Fibroblast of the aortic adventitia (primary cell): ENCODE measurements around the gene NCAPD3. TPM values are rescaled to one million over a fixed set of nuclear protein-coding genes. Genes with fewer than 3 reads are reported as not detected.

Experiments
- DNase-seq: peaks from one replicate; pipeline ENCODE4 v3.0.0-alpha.2; 2010; ENCODE audit warnings: low read depth
- H3K4me3 ChIP-seq: 2 replicates; pipeline ENCODE4 v1.5.1; 2011; ENCODE audit warnings: low read depth, mild to moderate bottlenecking, control low read depth, low read length, moderate library complexity
- total RNA-seq: library from RNA; depleted of rRNA; stranded (reverse); fragments of >200 nt; gene quantifications from 2 replicates; pipeline ENCODE4 v1.2.3, GENCODE V29; 2012; ENCODE audit warnings: low replicate concordance
- TF ChIP-seq, protein P1 (sequence below): IDR thresholded peaks from 2 replicates; pipeline ENCODE4 v1.5.1; 2011; ENCODE audit warnings: mild to moderate bottlenecking, low read length, control low read depth, inconsistent platforms; ENCODE audit not compliant: insufficient read depth

The NCAPD3 gene, protein sequence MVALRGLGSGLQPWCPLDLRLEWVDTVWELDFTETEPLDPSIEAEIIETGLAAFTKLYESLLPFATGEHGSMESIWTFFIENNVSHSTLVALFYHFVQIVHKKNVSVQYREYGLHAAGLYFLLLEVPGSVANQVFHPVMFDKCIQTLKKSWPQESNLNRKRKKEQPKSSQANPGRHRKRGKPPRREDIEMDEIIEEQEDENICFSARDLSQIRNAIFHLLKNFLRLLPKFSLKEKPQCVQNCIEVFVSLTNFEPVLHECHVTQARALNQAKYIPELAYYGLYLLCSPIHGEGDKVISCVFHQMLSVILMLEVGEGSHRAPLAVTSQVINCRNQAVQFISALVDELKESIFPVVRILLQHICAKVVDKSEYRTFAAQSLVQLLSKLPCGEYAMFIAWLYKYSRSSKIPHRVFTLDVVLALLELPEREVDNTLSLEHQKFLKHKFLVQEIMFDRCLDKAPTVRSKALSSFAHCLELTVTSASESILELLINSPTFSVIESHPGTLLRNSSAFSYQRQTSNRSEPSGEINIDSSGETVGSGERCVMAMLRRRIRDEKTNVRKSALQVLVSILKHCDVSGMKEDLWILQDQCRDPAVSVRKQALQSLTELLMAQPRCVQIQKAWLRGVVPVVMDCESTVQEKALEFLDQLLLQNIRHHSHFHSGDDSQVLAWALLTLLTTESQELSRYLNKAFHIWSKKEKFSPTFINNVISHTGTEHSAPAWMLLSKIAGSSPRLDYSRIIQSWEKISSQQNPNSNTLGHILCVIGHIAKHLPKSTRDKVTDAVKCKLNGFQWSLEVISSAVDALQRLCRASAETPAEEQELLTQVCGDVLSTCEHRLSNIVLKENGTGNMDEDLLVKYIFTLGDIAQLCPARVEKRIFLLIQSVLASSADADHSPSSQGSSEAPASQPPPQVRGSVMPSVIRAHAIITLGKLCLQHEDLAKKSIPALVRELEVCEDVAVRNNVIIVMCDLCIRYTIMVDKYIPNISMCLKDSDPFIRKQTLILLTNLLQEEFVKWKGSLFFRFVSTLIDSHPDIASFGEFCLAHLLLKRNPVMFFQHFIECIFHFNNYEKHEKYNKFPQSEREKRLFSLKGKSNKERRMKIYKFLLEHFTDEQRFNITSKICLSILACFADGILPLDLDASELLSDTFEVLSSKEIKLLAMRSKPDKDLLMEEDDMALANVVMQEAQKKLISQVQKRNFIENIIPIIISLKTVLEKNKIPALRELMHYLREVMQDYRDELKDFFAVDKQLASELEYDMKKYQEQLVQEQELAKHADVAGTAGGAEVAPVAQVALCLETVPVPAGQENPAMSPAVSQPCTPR (N-terminal part only)
- 10.8 and 29.7 TPM in 2 replicates for total RNA-seq

DNA sequence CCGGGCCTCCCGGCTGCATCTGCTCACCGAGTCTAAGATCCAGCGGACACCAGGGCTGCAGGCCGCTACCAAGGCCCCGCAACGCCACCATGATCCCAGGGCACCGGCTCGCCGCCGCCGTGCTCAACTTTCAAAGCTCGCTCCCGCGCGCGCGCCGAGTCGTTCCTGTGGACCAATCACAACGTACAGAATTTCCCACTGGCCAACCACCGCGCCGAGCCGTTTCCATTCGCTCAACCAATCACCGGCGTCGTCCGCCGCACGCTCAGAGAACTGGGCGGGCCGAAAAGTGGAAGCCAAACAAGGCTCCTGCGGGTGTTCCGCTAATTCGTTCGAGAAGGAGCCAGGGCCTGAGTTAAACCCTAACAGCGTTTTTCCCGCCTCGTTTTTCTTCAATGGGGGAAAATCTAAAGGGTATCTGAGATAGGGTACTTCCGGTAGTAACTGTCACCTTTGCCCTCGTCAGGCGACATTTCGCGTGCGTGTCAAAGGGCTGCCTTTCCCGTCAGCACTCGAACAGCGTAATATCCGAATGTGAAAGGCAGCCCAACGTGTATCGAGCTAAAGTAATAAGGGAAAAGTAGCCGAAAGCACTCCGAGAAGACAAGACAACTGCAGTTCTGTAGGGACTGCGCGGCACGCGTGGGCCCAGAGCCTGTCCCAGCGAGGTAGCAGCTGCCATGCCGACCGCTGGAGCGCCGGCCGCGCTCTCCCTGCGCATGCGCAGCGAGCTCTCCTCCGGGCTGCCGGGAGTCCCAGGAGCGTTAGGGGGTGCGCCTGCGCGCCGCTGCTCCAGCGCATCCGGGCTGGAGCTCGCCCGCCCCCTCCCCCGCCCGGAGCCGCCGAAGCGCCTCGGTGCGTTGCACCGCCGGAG lies at the start of gene NCAPD3, which contains the start of gene VPS26B:
NCAPD3 (minus strand) TSS at position 132 of the 874 bp plus-strand sequence; CDS start at position 91, 41 bp downstream.
VPS26B (plus strand) TSS at position 836 of the 874 bp plus-strand sequence. CDS start 452 bp downstream, outside the sequence.
- peak; percentile 94 for DNase-seq
- TF ChIP-seq, protein P1, sequence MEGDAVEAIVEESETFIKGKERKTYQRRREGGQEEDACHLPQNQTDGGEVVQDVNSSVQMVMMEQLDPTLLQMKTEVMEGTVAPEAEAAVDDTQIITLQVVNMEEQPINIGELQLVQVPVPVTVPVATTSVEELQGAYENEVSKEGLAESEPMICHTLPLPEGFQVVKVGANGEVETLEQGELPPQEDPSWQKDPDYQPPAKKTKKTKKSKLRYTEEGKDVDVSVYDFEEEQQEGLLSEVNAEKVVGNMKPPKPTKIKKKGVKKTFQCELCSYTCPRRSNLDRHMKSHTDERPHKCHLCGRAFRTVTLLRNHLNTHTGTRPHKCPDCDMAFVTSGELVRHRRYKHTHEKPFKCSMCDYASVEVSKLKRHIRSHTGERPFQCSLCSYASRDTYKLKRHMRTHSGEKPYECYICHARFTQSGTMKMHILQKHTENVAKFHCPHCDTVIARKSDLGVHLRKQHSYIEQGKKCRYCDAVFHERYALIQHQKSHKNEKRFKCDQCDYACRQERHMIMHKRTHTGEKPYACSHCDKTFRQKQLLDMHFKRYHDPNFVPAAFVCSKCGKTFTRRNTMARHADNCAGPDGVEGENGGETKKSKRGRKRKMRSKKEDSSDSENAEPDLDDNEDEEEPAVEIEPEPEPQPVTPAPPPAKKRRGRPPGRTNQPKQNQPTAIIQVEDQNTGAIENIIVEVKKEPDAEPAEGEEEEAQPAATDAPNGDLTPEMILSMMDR = no peak
- H3K4me3 ChIP-seq = peak within 1 kb of the TSS; percentile 85

DNA sequence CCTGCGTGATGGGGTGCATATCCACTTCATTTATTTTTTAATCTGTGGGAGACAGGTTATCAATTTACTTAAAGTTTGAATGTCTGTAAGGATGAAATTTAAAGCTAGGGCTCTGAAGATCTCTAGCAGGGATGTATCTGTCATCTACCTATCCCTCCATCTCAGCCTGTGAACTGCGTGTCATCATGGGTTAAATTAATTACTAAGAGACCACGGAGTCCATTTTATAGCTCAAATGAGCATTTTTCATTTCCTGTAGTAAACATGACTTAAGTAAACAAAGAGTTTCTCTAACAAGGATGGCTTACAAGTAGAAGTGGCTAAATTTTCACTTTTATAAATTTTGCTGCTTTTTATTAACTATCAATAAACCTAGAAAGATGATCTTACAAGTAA lies 49.5 kb upstream of the NCAPD3 start:
- no peak for DNase-seq
- H3K4me3 ChIP-seq = no peak overlapping the region
- TF ChIP-seq, protein P1 = no peak

DNA sequence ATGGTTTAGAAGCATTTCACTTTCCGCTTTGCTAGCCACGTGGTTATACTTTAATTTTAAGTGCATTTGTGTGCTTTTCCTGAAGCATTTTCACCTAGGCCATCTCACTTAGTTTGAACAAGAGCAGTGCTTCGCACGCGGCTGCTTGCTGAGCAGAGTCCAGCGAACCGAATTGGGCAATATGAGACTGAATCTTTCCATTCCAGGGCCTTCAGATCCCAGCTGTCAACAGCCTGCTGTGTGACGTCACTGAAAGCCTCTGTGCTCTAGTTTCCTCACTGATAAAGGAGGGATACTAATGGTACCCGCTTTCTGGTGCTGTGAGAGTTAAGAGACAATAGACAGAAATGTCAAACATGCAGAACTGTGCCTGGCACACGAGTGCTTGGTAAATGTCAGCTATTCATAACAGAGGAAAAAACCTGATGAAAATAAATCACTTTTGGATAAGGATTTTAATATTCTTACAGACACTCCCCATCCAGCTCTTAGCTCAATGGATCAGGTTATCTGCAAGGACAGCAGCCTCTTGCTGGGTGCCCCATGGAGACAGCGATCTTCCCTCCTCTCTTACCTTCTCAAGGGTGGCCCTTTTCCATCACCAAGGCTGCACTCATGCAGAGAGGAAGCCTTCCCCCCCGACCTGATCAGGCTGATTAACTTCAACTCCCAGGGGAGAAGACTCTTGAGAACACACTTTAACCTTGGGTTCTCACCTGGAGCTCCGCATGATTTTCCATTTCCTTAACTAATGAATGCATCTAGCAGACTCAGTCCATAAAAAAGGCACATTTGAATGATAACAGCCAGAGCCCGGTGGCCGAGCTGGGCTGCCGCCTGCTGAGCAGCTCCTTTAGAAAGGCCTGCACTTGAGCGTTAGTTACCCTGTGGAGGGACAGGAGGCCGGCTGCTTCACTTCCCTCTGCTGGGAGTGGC lies 48.9 kb upstream of the NCAPD3 start:
- H3K4me3 ChIP-seq = no peak overlapping the region
- TF ChIP-seq, protein P1 = no peak
- peak; percentile 40 for DNase-seq

DNA sequence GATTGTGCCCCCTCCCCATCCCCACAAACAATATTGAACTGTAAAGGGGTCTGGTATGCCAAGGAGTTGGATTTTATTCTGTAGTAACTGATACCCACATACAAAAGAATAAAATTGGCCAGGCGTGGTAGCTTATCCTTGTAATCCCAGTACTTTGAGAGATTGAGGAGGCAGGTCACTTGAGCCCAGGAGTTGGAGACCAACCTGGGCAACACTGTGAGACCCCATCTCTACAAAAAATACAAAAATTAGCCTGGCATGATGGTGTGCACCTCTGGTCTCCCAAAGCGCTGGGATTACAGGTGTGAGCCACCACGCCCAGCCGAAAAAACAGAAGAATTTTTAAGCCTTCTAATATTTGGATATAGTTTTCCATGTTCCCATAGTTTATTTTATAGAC lies 48.2 kb upstream of the NCAPD3 start:
- no peak overlapping the region for H3K4me3 ChIP-seq
- TF ChIP-seq, protein P1 = no peak
- DNase-seq = no peak

DNA sequence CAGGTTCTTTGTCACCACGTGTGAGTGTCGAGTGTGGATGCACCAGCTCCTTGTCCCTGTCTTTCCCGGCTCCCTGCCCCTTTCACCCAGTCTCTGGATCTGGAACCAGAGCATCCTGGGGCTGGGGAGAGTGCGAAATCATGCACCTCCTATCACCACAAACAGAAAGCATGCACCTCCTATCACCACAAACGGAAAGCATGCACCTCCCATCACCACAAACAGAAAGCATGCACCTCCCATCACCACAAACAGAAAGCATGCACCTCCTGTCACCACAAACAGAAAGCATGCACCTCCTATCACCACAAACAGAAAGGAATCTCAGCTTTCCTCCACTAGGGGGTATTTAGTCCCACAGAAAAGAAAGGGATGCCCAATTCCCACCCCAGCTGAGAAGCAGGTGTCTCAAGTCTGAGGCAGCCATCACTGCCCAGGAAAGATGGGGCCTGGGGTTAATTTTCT lies 46.5 kb upstream of the NCAPD3 start:
- TF ChIP-seq, protein P1 = no peak
- no peak for DNase-seq
- H3K4me3 ChIP-seq = no peak overlapping the region
